Cardiac atrium fibroblast (primary cell): ENCODE data around the gene FUS. TPM values are rescaled to one million over a fixed set of nuclear protein-coding genes. Genes with fewer than 3 reads are reported as not detected.

Source experiments
- total RNA-seq: library from RNA; depleted of rRNA; stranded (reverse); fragments of >200 nt; gene quantifications from 2 replicates; pipeline ENCODE4 v1.2.3, GENCODE V29; 2015

FUS gene
- 34.0 and 54.2 TPM in 2 replicates for total RNA-seq

DNA sequence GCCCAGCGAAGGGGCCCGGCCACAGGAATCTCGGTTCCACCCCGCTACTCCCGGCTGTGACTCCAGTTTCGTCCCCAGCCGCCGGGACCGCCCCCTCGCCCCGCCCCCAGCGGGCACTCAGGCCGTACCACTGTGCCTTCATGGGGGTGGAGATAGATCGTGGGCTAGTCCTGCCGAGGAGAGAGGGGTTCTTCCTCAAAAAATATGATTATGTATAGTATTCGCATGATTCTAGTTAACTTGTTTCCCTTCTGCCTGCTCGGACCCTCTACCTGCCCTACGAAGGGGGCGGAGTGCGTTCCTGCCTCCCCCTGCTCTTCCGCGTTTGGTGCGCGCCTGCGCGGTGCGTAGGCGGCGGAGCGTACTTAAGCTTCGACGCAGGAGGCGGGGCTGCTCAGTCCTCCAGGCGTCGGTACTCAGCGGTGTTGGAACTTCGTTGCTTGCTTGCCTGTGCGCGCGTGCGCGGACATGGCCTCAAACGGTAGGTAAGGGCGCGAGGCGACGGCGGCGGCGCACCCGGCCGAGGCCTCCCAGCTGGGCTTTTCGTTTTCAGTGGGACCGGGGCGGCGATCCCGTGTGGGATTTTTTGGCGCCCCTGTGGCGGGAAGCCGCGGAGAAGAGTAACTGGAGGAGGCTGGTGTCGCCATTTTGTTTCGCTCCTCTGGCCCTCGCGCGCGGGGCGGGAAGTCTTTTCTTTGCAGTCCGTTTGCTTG lies at the start of gene FUS:
Gene FUS (plus strand): TSS at position 393 of the 713 bp plus-strand sequence. CDS start 76 bp downstream, at position 469.

DNA sequence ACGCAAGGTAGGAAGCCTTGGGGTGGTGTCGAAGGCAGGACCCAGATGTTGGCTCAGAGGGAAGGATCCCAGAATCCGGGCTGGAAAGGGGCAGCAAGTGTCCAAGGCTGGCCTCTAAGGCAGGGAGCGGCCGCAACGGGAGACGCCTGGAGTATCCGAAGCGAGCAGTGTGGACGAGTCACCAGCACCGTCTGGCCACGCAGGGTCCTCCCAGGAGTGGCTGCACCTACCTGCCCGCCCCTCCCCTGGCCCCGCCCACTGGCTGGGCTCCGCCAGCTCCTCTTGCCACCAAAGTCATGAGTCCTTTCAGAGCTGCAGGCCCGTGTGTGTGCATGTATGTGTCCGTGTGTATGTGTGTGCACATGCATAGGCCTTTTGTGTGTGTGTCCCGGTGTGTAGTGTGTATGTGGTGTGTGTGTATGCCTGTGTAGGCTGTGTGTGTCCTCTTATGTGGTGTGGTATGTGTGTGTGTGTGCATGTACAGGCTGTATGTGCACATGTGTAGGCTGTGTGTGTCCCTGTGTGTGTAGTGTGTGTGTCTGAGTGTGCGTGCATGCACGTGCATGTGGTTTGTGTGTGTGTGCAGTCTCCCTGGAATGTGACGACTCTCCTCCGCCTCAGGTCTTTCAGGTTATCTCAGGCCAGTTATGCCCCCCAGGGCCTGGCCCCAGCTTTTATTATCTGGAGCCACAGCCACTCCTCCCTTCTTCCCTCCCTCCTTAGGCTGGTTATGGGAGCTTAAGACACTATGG lies 44.2 kb upstream of the FUS start, which contains the start of gene PRSS8:
Gene PRSS8 (minus strand): TSS at position 193 of the 752 bp plus-strand sequence. CDS start 229 bp downstream, outside the sequence.

DNA sequence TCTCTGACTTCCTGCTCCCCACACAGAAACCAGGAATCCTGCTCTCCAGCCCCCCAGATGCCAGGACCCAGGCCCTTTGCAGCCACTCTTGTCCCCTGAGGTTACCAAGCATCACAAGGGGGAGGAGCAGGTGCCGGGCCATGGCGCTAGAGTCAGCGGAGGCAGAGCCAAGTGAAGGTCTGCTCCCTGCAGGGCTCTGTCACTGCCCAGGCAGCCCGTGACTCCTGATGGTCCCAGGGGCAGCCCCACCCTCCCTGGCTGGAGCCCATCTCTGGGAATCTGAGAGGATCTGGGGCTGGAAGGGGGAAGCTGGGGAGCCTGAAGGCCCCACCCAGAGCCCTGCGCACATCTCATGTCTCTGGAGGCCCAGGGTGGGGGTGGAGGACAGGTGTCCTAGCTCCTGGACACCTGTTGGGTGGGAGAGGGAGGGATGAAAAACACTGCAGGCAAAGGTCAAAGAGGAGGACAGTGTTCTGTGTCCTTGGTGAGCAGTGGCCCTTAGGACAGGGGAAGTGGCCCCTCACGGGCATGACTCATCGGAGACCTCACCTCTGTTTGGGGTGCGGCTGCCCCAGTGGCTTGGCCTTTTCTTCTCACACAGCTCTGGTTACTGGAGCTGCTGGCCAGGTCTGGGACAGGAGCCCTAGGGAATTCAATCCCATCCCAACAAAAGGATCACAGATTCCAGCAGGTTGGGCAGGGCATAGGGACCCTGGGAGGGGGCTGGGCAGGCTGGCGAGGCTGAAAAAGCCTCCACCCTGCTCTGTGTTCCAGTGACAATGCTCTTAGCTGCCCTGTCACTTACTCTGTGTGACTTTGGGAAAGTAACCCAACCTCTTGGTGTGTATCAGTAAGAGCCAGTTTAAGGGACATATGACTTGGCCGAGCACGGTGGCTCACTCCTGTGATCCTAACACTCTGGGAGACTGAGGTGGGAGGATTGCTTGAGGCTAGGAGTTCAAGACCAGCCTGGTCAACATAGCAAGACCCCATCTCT lies 29.7 kb upstream of the FUS start, which contains the start of gene PRSS36:
Gene PRSS36 (minus strand): TSS at position 173 of the 997 bp plus-strand sequence. CDS start 31 bp downstream, at position 142.

DNA sequence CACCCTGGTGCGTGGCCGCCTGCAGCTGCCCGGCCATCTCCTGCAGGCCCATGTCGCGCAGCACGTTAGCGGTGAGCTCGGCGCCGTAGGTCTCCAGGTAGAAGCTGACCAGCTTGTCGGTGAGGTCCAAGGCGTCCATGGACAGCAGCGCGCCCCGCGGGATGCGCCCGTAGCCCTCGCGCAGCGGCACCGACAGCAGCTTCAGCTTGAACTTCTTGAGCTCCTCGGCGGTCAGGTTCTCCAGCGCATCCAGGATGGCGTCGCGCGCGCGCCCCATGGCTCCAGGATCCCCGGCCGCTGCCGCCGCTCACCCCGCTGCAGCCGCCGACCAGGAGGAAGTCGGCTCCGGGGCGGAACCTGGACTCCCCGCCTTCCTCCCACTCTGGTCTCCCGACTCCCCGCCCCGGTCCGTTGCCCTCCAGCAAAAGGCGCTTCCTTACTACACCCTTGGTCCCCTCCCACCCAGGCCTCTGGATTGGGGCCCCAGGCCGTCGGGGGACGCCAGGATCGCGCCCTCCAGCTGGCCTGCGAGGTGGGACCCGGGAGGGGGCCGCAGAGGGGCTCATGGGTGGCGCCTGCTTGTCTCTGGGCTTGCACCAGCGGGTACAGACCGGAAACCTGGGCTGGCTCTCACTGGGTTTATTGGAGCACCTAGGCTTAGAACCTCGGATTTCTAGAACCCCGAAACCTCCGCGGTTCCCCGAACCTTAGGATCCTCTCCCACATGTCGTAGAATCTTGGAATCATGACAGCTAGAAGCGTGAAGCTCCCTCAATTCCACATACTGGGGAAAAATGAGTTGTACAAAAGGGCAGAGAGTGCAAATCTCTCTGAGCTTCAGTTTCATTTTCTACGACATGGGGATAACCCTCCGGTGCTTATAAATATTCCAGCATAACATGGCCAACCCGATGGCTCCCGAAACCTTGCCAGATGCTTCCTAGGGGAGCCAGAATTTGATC lies 22.8 kb downstream of the FUS start, which contains the start of gene PYCARD:
Gene PYCARD (minus strand): TSS at position 347 of the 962 bp plus-strand sequence. CDS start 70 bp downstream, at position 277.

DNA sequence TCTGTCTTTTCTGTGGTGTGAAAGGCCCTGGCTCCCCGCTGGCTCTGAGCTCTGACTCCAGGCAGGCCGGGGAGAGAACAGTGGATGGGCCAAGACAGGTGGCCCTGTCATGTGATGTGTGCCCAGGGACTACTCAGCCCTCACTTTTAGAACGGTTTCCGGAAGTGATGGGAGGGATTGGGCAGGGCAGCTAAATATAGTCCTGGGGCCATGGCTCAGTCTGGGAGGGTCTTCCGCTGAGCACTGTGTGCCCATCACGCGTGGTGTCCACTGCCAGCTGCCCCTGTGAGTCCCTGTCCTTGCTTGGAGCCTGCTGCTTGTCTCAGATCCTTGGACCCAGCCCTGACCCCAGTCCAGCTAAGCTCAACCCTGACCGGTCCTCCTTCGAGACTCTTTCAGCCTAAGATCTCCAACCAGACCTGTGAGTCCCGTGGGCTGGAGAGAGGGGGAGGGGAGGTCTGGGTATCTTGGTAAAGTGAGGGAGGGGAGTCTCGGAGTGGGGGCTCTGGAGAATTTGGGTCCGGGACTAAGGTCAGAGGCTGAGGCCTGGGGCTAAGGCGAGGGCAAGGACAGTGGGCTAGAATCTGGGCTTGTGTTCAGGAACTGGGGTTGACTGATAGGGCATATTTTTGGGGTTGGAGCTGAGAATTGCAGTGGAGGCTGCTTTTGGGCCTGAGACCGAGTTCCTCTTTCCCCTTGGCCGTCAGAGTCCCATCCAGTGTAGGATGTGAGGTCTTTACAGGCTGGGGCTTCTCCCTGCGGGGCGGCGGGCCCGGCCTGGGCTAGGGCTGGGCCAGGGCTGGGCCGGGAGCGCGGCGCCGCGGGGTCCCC lies 34.2 kb downstream of the FUS start, which contains the start of gene TRIM72:
Gene TRIM72 (plus strand): TSS at position 243 of the 831 bp plus-strand sequence. CDS start 620 bp downstream, outside the sequence.

DNA sequence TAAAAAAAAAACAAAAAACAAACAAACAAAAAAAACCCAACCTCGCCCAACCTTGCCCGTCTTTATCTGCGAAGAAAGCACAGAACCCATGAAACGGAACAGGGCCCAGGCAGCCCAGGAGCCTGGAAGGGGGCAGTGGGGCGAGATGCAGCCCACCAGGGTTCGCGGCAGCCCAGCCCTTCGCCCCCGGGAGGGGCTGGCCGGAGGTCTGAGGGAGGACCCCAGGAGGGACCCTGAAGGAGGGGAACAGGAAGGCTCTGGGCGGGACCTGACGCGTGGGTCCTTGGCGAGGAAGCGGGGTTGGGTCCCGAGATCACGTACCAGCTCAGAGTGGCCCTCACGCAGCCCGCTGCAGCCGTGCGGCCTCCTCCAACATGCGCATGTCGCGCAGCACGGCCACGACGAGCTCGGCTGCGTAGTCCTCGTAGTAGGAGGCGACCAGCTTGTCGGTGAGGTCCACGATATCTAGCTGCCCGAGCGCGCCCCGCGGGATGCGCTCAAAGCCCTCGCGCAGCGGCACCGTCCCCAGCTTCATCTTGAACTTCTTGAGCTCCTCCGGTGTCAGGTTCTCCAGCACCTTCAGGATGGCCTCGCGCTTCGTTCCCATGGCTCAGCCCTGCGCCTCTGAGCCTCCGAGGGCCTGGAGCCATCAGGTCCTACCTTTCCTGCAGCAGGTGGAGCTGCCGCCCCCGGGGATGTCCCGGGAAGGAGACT lies 36.6 kb downstream of the FUS start, which contains the start of gene PYDC1:
Gene PYDC1 (minus strand): TSS at position 714 of the 714 bp plus-strand sequence. CDS start 107 bp downstream, at position 607.

Other genes with a start within 250 kb of the FUS start
- 23.8 and 44.4 TPM in 2 replicates for gene ORAI3, start 231.1 kb upstream of the FUS start, total RNA-seq
- gene SETD1A, start 222.4 kb upstream of the FUS start, total RNA-seq = 3.1 and 4.5 TPM in 2 replicates
- 6.8 and 11.6 TPM in 2 replicates for gene HSD3B7, start 194.9 kb upstream of the FUS start, total RNA-seq
- gene STX1B, start 169.5 kb upstream of the FUS start, total RNA-seq = 0.16 and 0.18 TPM in 2 replicates
- gene STX4, start 146.6 kb upstream of the FUS start, total RNA-seq = 22.9 and 25.9 TPM in 2 replicates
- gene ZNF668, start 105.9 kb upstream of the FUS start, total RNA-seq = 9.2 and 15.9 TPM in 2 replicates
- 12.6 and 24.2 TPM in 2 replicates for gene ZNF646, start 105.7 kb upstream of the FUS start, total RNA-seq
- gene PRSS53, start 91.2 kb upstream of the FUS start, total RNA-seq = 2.6 and 6.1 TPM in 2 replicates
- 264 and 274 TPM in 2 replicates for gene VKORC1, start 85.3 kb upstream of the FUS start, total RNA-seq
- gene BCKDK, start 71.8 kb upstream of the FUS start, total RNA-seq = 80.5 and 118 TPM in 2 replicates
- 17.3 and 29.5 TPM in 2 replicates for gene KAT8, start 62.5 kb upstream of the FUS start, total RNA-seq
- gene PRSS8, start 44.4 kb upstream of the FUS start, total RNA-seq = not detected in 2 replicates
- not detected in 2 replicates for gene PRSS36, start 30.1 kb upstream of the FUS start, total RNA-seq
- 43.1 and 57.0 TPM in 2 replicates for gene PYCARD, start 22.6 kb downstream of the FUS start, total RNA-seq
- gene TRIM72, start 34.0 kb downstream of the FUS start, total RNA-seq = 0.54 TPM in 1 of 2 replicates, not detected in the other
- gene PYDC1, start 37.0 kb downstream of the FUS start, total RNA-seq = not detected in 2 replicates
- gene ITGAM, start 79.8 kb downstream of the FUS start, total RNA-seq = not detected in 2 replicates
- not detected in 2 replicates for gene ITGAX, start 175.0 kb downstream of the FUS start, total RNA-seq
- gene ITGAD, start 213.2 kb downstream of the FUS start, total RNA-seq = not detected in 2 replicates
- not detected in 2 replicates for gene COX6A2, start 248.2 kb downstream of the FUS start, total RNA-seq